Prostate gland (tissue), 2 donors: ENCODE measurements around the gene TMEM33. TPM values are rescaled to one million over a fixed set of nuclear protein-coding genes. Genes with fewer than 3 reads are reported as not detected.
A peak's percentile ranks its signal among the peaks of the same experiment; 100 is the strongest.

ENCODE experiments used
- DNase-seq: peaks from one replicate; pipeline ENCODE4 v3.0.0-alpha.2; 2019; ENCODE audit warnings: low spot score
- H3K27ac ChIP-seq, 2 donors: fragments of 200-600 bp; sonication (generic); 2 replicates each; pipeline ENCODE4 v1.5.1; 2017 to 2019
- H3K27me3 ChIP-seq: fragments of 200-600 bp; sonication (generic); replicated peaks from 2 replicates; pipeline ENCODE4 v1.5.1; 2019; ENCODE audit not compliant: insufficient read depth
- H3K36me3 ChIP-seq, 2 donors: fragments of 200-600 bp; sonication (generic); 1 replicate in 1 of 2; 2 replicates in 1 of 2; pipeline versions ENCODE4 v1.5.1 to v1.8.1; 2017 to 2019
- H3K4me1 ChIP-seq: fragments of 200-600 bp; sonication (generic); replicated peaks from 2 replicates; pipeline ENCODE4 v1.5.1; 2019
- H3K4me3 ChIP-seq, 2 donors: fragments of 200-600 bp; sonication (generic); 2 replicates each; pipeline ENCODE4 v1.5.1; 2017 to 2019
- H3K9me3 ChIP-seq: fragments of 200-600 bp; sonication (generic); 2 replicates; pipeline ENCODE4 v1.5.1; 2017
- POLR2A ChIP-seq: fragments of 450-650 bp; IDR thresholded peaks from one replicate; pipeline ENCODE4 v1.6.1; 2016; ENCODE audit warnings: antibody characterized with exemption, mild to moderate bottlenecking
- POLR2AphosphoS5 ChIP-seq: sonication (generic); formaldehyde crosslinking; IDR thresholded peaks from one replicate; pipeline ENCODE4 v1.6.1; 2017; ENCODE audit warnings: antibody characterized with exemption
- WGBS: methylation state at CpG from one replicate; pipeline ENCODE4 v1.1.5; 2018; 5-methylcytosine and 5-hydroxymethylcytosine counted together
- intact Hi-C: fragments of 100-400 bp; cut with DNase I; formaldehyde crosslinking; loops from one replicate; pipeline ENCODE4 v1.14.2; 2022
- total RNA-seq, 2 donors: library from RNA; depleted of rRNA; stranded (reverse); fragments of >200 nt; gene quantifications; one replicate each; pipeline ENCODE4 v1.1.0, GENCODE V29; 2016
- TF ChIP-seq, protein P1 (sequence below), 4 experiments: fragments of 200-600 bp in 2 of 4; fragments of 450-650 bp in 2 of 4; sonication (generic) in 2 of 4; IDR thresholded peaks; 1 replicate in 3 of 4; 2 replicates in 1 of 4; pipeline ENCODE4 v1.5.1; 2016 to 2019; ENCODE audit warnings: antibody characterized with exemption in 4 of 4, mild to moderate bottlenecking in 2 of 4, moderate library complexity in 2 of 4

Gene TMEM33
- total RNA-seq, 2 donors from 2014 or later = 36.5 to 77.7 TPM

DNA sequence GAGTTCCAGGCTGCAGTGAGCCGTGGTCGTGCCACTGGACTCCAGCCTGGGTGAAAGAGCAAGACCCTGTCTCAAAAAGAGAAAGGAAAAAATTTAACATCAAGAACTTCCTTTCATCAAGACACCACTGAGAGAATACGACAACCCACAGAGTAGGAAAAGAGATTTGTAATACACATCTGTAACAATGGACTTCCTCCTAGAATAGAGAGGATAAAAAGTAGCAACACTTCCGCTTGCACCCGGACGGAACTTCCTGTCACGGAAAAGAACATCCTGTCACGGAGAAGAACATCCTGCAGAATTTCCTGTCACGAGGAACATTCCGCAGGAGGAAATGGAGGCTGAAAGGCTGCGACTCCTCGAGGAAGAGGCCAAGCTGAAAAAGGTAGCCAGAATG, 46.2 kb downstream of the TMEM33 start, which contains the start of gene DCAF4L1:
DCAF4L1 (plus strand) TSS at position 301 of the 400 bp plus-strand sequence; CDS start at position 338, 37 bp downstream.
- H3K4me1 ChIP-seq = no peaks in the 10 kb centered on the region
- H3K27me3 ChIP-seq = no peaks in the 10 kb centered on the region
- no peaks in the 10 kb centered on the region for H3K36me3 ChIP-seq
- no peak for TF ChIP-seq POLR2A
- WGBS = 87% methylated on average over 12 of the region's 12 CpGs
- intact Hi-C loops = no loop called here
- H3K4me3 ChIP-seq = no peak within 1 kb of the TSS
- no peak within 1 kb of the TSS for H3K27ac ChIP-seq
- DNase-seq = no peak
- H3K9me3 ChIP-seq = no peaks in the 10 kb centered on the region

DNA sequence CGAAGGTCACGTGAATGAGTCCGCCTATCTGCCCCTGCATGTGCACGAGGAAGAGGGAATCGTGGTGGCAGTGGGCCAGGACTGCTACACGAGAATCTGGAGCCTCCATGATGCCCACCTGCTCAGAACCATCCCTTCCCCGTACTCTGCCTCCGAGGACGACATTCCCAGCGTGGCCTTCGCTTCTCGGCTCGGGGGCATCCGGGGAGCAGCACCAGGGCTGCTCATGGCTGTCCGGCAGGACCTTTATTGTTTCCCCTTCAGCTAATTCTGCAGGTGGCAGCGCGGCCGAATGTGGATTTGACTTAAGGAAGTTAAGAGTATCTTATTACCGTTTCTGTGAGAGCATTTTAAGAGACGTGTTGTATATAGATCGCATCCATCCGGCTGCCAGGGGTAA, 47.5 kb downstream of the TMEM33 start:
- H3K4me1 ChIP-seq = no peaks in the 10 kb centered on the region
- H3K27me3 ChIP-seq = no peaks in the 10 kb centered on the region
- no peak overlapping the region for H3K27ac ChIP-seq
- intact Hi-C loops = no loop called here
- DNase-seq = no peak
- no peaks in the 10 kb centered on the region for H3K36me3 ChIP-seq
- TF ChIP-seq, protein P1, sequence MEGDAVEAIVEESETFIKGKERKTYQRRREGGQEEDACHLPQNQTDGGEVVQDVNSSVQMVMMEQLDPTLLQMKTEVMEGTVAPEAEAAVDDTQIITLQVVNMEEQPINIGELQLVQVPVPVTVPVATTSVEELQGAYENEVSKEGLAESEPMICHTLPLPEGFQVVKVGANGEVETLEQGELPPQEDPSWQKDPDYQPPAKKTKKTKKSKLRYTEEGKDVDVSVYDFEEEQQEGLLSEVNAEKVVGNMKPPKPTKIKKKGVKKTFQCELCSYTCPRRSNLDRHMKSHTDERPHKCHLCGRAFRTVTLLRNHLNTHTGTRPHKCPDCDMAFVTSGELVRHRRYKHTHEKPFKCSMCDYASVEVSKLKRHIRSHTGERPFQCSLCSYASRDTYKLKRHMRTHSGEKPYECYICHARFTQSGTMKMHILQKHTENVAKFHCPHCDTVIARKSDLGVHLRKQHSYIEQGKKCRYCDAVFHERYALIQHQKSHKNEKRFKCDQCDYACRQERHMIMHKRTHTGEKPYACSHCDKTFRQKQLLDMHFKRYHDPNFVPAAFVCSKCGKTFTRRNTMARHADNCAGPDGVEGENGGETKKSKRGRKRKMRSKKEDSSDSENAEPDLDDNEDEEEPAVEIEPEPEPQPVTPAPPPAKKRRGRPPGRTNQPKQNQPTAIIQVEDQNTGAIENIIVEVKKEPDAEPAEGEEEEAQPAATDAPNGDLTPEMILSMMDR (IDR thresholded peaks at IDR 0.05) = no peak
- TF ChIP-seq POLR2AphosphoS5 = no peak
- TF ChIP-seq POLR2A = no peak
- no peak overlapping the region for H3K4me3 ChIP-seq
- H3K9me3 ChIP-seq = no peaks in the 10 kb centered on the region
- WGBS = 90% methylated on average over 22 of the region's 22 CpGs

- intact Hi-C loops = no loop called here
- no peak overlapping the region for H3K27ac ChIP-seq
- H3K4me3 ChIP-seq = no peak overlapping the region
- H3K4me1 ChIP-seq = no peaks in the 10 kb centered on the region
- no peak for TF ChIP-seq POLR2A
- no peaks in the 10 kb centered on the region for H3K36me3 ChIP-seq
- no peaks in the 10 kb centered on the region for H3K9me3 ChIP-seq
- DNase-seq = no peak
- WGBS = 38% methylated on average over 1 of the region's 1 CpG
- H3K27me3 ChIP-seq = no peaks in the 10 kb centered on the region
Measured at GRCh38 chr4:41985151-41985550, 49.9 kb downstream of the TMEM33 start.

DNA sequence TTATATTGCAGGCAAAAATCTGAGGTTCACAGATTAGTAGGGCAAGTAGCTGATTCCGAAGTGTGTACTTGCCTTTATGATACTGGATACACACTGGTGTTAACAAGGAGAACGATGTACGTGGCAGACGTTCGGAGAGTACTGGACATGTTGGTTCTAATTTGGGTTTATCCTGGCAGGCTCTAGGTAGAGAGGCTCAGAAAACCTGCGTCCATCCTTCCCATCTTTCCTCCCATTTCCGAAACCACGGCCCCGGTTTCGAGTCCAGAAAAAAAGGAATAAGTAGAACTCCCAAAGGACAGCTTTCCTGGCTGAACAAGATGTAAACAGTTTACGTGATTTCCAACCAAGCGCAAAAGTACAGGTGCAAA, 54.8 kb downstream of the TMEM33 start:
- intact Hi-C loops = loop anchor here (5.0 kb wide), 1 partner anchor 53 kb away; the partner anchor contains the start of gene TMEM33
- DNase-seq = no peak
- H3K36me3 ChIP-seq = no peaks in the 10 kb centered on the region
- H3K27me3 ChIP-seq = no peaks in the 10 kb centered on the region
- H3K4me3 ChIP-seq = peak overlapping the region; percentile 85 to 96
- TF ChIP-seq POLR2AphosphoS5 (no peak), POLR2A (no peak)
- TF ChIP-seq, protein P1 (IDR thresholded peaks at IDR 0.05) = no peak
- WGBS = under 1% methylated on average over 12 of the region's 12 CpGs
- no peaks in the 10 kb centered on the region for H3K9me3 ChIP-seq
- H3K4me1 ChIP-seq = no peaks in the 10 kb centered on the region
- peak overlapping the region; percentile 76 to 85 for H3K27ac ChIP-seq

DNA sequence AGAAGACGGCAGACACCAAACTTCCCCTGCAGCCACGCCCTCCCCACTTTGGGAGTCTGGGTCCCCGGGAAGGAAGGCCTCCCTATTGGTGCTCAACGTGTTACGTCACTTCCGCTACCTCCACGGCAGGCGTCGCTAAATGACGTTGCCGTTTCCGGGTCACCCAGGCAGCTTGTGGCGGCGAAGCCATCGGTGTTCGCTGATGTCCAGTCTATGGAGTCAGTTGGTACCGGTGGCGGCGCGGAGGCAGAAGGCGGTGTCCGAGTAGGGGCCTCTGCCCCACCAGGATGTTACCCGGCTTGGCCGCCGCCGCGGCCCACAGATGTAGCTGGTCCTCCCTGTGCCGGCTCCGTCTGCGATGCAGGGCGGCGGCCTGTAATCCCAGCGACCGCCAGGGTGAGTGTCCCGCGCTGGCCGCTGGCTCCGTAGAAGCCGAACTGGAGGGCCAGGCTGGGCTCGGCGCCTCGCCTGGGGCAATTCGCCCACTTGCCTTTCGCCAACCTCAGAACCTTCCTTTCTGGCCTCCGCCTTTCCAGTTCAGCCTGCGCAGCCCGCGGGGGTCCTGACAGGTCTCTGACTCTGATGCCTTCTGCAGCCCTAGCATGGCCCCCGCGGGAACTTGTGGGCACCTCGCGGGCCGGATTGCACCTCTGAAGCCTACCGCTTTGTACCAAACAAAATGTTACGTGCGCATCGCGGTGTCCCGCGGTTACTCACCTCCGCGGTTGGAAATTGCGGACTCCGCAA, 55.3 kb downstream of the TMEM33 start, which contains the start of gene SLC30A9:
SLC30A9 (plus strand) TSS at position 166 of the 747 bp plus-strand sequence; CDS start at position 288, 122 bp downstream.
- Histone ChIP-seq H3K27ac (peak within 1 kb of the TSS; percentile 76 to 85), H3K9me3 (no peaks in the 10 kb centered on the region), H3K4me3 (peak within 1 kb of the TSS; percentile 85 to 96), H3K36me3 (no peaks in the 10 kb centered on the region), H3K27me3 (no peaks in the 10 kb centered on the region), H3K4me1 (no peaks in the 10 kb centered on the region)
- under 1% methylated on average over 43 of the region's 64 CpGs for WGBS
- intact Hi-C loops = loop anchor here (5.0 kb wide), 1 partner anchor 53 kb away; the partner anchor contains the start of gene TMEM33
- peak; percentile 98 for TF ChIP-seq POLR2AphosphoS5
- peak; percentile 90 for TF ChIP-seq POLR2A
- TF ChIP-seq, protein P1 (IDR thresholded peaks at IDR 0.05) = peak in 2 of 4 experiments; percentile 48 to 62
- peak; percentile 97 for DNase-seq
